Measurements from ENCODE around the gene CBLC. TPM values are rescaled to one million over a fixed set of nuclear protein-coding genes. Genes with fewer than 3 reads are reported as not detected.
A peak's percentile ranks its signal among the peaks of the same experiment; 100 is the strongest.

The CBLC gene
- total RNA-seq, 2 donors from 2014 or later = 18.5 to 23.6 TPM

DNA sequence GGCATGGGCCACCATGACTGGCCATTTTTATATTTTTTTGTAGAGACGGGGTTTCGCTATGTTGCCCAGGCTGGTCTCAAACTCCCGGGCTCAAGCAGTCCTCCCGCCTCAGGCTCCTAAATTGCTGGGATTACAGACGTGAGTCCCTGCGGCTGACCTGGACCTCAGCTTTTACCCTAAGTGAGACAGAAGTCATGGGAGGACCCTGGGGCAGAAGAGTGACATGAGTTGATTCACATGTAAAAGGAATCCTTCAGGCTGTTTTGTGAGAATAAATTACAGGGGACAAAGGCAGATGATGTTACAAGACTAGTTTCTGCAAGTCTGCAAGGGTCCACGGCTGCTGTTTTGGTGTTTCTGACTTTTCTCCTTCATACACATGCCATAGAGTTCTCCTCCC lies 28.6 kb downstream of the CBLC start:
- TF ChIP-seq CTCF (IDR thresholded peaks at IDR 0.05) = no peak
- no peak for TF ChIP-seq POLR2A (IDR thresholded peaks at IDR 0.05)
- intact Hi-C loops (cut with DNase I) = no loop called here
- ATAC-seq (no peak), DNase-seq (no peak)
- Histone ChIP-seq H3K9me3 (no peaks in the 10 kb centered on the region), H3K36me3 (replicated peaks in 1 of 2; ENCODE audit: insufficient read depth in 1 of 2, low read depth in 2 of 2) (no peaks in the 10 kb centered on the region), H3K4me1 (peaks cover 32% of the 10 kb centered on the region), H3K4me3 (no peak overlapping the region), H3K27me3 (no peaks in the 10 kb centered on the region), H3K27ac (no peak overlapping the region)
- 89 to 90% methylated on average over 3 to 7 of the region's 7 CpGs for whole genome bisulfite sequencing, 2 donors

DNA sequence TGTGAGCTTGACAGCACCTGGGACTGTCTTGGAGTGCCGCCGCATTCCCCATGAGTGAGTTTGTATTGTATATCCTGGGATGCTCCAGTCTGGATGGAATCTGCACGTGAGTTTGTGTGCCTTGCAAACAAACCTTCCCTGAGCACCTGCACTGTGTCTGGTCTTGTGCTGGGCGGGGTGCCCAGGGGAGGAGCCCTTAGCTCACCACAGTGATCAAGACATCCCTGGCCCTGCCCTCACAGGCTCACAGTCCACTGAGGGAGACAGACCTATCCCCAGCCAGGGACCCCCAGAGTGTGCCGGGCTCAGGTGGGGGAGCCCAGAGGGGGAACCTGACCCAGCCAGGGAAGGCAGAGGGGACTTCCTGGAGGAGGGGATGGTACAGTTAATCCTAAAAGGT lies 29.5 kb downstream of the CBLC start:
- Histone ChIP-seq H3K36me3 (replicated peaks in 1 of 2; ENCODE audit: insufficient read depth in 1 of 2, low read depth in 2 of 2) (no peaks in the 10 kb centered on the region), H3K4me3 (no peak overlapping the region), H3K9me3 (no peaks in the 10 kb centered on the region), H3K27me3 (no peaks in the 10 kb centered on the region), H3K27ac (peak overlapping the region in 3 of 4 donors; percentile 82 to 88 (median 84)), H3K4me1 (peaks cover 32% of the 10 kb centered on the region)
- TF ChIP-seq POLR2A (IDR thresholded peaks at IDR 0.05) = no peak
- TF ChIP-seq CTCF (IDR thresholded peaks at IDR 0.05) = no peak
- intact Hi-C loops (cut with DNase I) = no loop called here
- ATAC-seq = no peak
- peak in 3 of 4 donors; percentile 46 to 61 (median 54) for DNase-seq
- 49 to 50% methylated on average over 1 to 5 of the region's 5 CpGs for WGBS, 2 donors

- Histone ChIP-seq H3K9me3 (no peaks in the 10 kb centered on the region), H3K36me3 (replicated peaks in 1 of 2; ENCODE audit: insufficient read depth in 1 of 2, low read depth in 2 of 2) (no peaks in the 10 kb centered on the region), H3K27me3 (no peaks in the 10 kb centered on the region), H3K27ac (peak overlapping the region; percentile 80 to 88 (median 83)), H3K4me3 (no peak overlapping the region), H3K4me1 (peaks cover 32% of the 10 kb centered on the region)
- ATAC-seq (peak; percentile 79), DNase-seq (peak; percentile 57 to 75 (median 68))
- WGBS, 2 donors = 19 to 28% methylated on average over 9 to 14 of the region's 14 CpGs
- TF ChIP-seq POLR2A (IDR thresholded peaks at IDR 0.05) (no peak), CTCF (IDR thresholded peaks at IDR 0.05) (peak in 4 of 7 experiments; percentile 25 to 49 (median 38))
- intact Hi-C loops (cut with DNase I) = no loop called here
Measured at GRCh38 chr19:44807652-44808462, 30.2 kb downstream of the CBLC start.

DNA sequence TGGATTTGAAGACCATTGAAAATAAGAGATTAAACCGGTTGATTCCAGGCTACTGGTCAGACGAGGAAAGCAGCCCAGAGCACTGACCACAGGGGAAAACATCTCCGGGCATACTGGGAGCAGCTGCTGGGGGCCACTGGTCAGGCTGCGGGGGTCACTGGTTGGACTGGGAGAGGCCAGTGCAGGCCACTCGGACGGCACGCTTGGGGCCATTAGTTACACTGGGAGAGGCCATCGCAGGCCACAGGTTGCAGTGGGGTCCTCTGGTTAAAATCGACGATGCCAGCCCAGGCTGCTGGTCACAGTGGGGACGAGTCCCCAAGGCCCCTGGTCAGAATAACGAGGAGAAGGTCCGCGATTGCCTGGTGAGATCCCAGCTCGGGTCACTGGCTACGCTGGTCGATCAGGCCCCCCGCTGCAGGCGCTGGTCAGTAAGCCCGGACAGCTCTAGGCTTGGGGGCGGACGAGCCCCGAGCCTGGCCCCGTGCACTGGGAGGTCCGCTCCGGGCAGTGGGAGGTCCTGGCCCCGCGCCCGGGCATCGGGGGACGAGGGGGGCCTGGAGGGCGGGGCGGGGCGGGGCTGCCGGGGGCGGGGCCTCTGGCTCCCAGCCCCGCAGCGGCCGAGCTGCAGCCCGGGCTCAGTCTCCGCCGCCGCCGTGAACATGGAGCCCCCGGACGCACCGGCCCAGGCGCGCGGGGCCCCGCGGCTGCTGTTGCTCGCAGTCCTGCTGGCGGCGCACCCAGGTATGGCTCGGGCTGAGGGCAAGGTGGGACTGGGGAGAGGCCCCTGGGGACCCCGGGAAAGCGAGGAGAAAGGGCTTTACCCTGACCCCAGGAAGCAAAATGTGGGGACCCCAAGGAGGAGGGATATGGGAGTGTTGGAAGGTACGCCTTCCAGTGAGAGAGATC lies 31.0 kb downstream of the CBLC start, which contains the start of gene BCAM:
TSS of gene BCAM (plus strand) at position 641 of the 909 bp plus-strand sequence. CDS start at position 663, 22 bp downstream.
- no peaks in the 10 kb centered on the region for H3K36me3 ChIP-seq (replicated peaks in 1 of 2; ENCODE audit: insufficient read depth in 1 of 2, low read depth in 2 of 2)
- 0 to 2% methylated on average over 3 to 51 of the region's 59 CpGs for WGBS, 2 donors
- H3K4me3 ChIP-seq = peak within 1 kb of the TSS; percentile 5 to 45
- DNase-seq (peak; percentile 75 to 92 (median 86)), ATAC-seq (peak; percentile 82)
- peak within 1 kb of the TSS; percentile 80 to 88 (median 83) for H3K27ac ChIP-seq
- TF ChIP-seq POLR2A (IDR thresholded peaks at IDR 0.05) = peak; percentile 45 to 73 (median 66)
- no peak for TF ChIP-seq CTCF (IDR thresholded peaks at IDR 0.05)
- no peaks in the 10 kb centered on the region for H3K27me3 ChIP-seq
- intact Hi-C loops (cut with DNase I) = no loop called here
- no peaks in the 10 kb centered on the region for H3K9me3 ChIP-seq
- peaks cover 32% of the 10 kb centered on the region for H3K4me1 ChIP-seq
